ENCODE results near the gene LETM1. TPM values are rescaled to one million over a fixed set of nuclear protein-coding genes. Genes with fewer than 3 reads are reported as not detected.

Gene LETM1
- total and polyA plus RNA-seq, 4 donors: 12.2 to 46.9 (median 24.1) TPM

DNA sequence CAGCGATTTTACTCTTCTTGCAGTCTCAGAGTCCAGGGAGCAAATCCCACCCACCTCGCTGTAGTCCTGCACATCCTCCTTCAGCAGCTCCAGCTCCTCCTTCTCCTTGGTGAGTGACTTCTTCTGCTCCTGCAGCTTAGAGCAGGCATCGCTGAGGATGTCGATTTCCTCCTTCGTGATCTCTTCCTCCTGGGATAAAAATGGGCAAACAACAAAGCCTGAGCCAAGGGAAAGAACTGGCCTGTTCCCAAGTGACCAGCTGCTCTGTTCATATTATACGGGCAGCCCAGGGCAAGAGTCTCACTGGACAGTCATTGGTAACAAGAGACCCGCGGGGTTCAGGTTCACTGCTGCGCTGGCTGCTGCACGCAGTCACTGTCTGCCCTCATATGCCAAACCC, 36.7 kb downstream of the LETM1 start:
- no peak for DNase-seq (ENCODE audit: low spot score)
- Histone ChIP-seq H3K27me3 (ENCODE audit: control insufficient read depth in 4 of 4, insufficient read depth in 4 of 4, low read length in 3 of 4) (no peaks in the 10 kb centered on the region), H3K27ac (ENCODE audit: low read depth in 1 of 2, low read length in 2 of 2) (no peak overlapping the region), H3K9me3 (ENCODE audit: control insufficient read depth in 4 of 4, low read length in 3 of 4) (no peaks in the 10 kb centered on the region), H3K9ac (ENCODE audit: low read depth in 1 of 2, low read length in 2 of 2) (no peak overlapping the region), H3K36me3 (ENCODE audit: control insufficient read depth in 4 of 4, insufficient read depth in 3 of 4, low read depth in 1 of 4, low read length in 3 of 4) (peaks cover 14 to 56% (median 21%) of the 10 kb centered on the region in 4 donors), H3K4me1 (ENCODE audit: control insufficient read depth in 4 of 4, insufficient read depth in 4 of 4, low read length in 3 of 4) (peaks cover 0 to 22% (median 15%) of the 10 kb centered on the region in 4 donors), H3K4me3 (ENCODE audit: low read depth in 1 of 3, low read length in 3 of 3) (no peak overlapping the region)
- 43% methylated on average over 10 of the region's 10 CpGs for WGBS
- TF ChIP-seq FOXA2 (IDR thresholded peaks at IDR 0.05): no peak

GRCh38 chr4:1815997-1816860, 39.7 kb downstream of the LETM1 start:
- no peak for DNase-seq (ENCODE audit: low spot score)
- 54% methylated on average over 25 of the region's 25 CpGs for WGBS
- H3K36me3 ChIP-seq (ENCODE audit: control insufficient read depth in 4 of 4, insufficient read depth in 3 of 4, low read depth in 1 of 4, low read length in 3 of 4): peaks cover 8 to 39% (median 16%) of the 10 kb centered on the region in 4 donors
- H3K4me1 ChIP-seq (ENCODE audit: control insufficient read depth in 4 of 4, insufficient read depth in 4 of 4, low read length in 3 of 4): peaks cover 0 to 22% (median 15%) of the 10 kb centered on the region in 4 donors
- H3K4me3 ChIP-seq (ENCODE audit: low read depth in 1 of 3, low read length in 3 of 3): no peak overlapping the region
- H3K27ac ChIP-seq (ENCODE audit: low read depth in 1 of 2, low read length in 2 of 2): peak overlapping the region in 1 of 2 donors; percentile 14
- TF ChIP-seq SP1 (IDR thresholded peaks at IDR 0.05) (peak; percentile 49), YY1 (IDR thresholded peaks at IDR 0.05) (no peak), RXRA (IDR thresholded peaks at IDR 0.05) (no peak), CTCF (IDR thresholded peaks at IDR 0.05; ENCODE audit: low read depth, low read length, missing input control) (peak; percentile 20), HNF4A (conservative IDR thresholded peaks at IDR 0.05) (peak; percentile 67 to 76), NR2F2 (IDR thresholded peaks at IDR 0.05) (no peak), RAD21 (IDR thresholded peaks at IDR 0.05) (peak; percentile 32 to 39), FOXA2 (IDR thresholded peaks at IDR 0.05) (no peak)
- TF ChIP-seq, protein P1, sequence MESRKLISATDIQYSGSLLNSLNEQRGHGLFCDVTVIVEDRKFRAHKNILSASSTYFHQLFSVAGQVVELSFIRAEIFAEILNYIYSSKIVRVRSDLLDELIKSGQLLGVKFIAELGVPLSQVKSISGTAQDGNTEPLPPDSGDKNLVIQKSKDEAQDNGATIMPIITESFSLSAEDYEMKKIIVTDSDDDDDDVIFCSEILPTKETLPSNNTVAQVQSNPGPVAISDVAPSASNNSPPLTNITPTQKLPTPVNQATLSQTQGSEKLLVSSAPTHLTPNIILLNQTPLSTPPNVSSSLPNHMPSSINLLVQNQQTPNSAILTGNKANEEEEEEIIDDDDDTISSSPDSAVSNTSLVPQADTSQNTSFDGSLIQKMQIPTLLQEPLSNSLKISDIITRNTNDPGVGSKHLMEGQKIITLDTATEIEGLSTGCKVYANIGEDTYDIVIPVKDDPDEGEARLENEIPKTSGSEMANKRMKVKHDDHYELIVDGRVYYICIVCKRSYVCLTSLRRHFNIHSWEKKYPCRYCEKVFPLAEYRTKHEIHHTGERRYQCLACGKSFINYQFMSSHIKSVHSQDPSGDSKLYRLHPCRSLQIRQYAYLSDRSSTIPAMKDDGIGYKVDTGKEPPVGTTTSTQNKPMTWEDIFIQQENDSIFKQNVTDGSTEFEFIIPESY (IDR thresholded peaks at IDR 0.05): no peak
- H3K9ac ChIP-seq (ENCODE audit: low read depth in 1 of 2, low read length in 2 of 2): no peak overlapping the region
- no peaks in the 10 kb centered on the region for H3K27me3 ChIP-seq (ENCODE audit: control insufficient read depth in 4 of 4, insufficient read depth in 4 of 4, low read length in 3 of 4)
- no peaks in the 10 kb centered on the region for H3K9me3 ChIP-seq (ENCODE audit: control insufficient read depth in 4 of 4, low read length in 3 of 4)

DNA sequence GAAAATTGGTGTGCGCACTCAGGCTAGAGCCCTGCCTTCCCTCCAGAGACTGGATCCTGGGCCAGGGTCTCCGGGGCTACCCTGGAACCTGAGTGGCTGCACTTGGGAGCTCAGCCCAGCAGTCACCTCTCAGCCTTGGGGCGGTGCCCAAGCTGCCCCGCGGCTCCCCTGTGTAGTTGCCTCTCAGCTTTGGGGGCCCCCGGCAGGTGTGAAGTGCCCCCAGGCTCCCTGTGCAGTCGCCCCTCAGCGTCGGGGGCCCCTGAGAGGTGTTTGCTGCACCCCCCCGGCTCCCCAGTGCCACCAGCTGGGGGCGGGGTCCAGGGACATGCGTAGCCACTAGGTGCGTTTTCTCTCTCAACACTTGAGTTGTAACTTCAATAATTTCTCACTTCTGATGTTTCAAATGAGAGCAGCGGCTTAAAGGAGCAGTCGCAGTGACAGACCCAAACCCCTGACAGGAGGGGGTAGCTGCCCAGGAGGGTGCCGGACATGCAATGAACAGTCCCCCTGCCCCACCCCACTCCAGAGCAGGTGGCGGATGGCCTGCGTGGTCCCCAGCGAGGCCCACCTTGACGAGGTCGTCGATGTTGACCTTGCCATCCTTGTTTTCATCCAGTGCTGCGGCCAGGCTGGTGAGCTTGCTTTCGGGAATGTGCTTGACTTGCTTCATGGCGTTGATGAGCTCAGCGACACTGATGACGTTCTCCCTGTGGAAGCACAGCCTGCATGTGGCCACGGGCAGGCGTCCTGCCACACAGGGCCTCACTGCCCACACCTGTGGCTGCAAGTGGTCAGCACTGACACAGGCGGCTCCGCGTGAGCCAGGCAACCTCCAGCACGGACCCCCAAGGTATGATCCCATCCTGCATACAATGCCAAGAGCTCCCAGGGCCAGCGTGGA, 40.6 kb downstream of the LETM1 start:
- no peak for DNase-seq (ENCODE audit: low spot score)
- 95% methylated on average over 34 of the region's 34 CpGs for WGBS
- Histone ChIP-seq H3K27ac (ENCODE audit: low read depth in 1 of 2, low read length in 2 of 2) (no peak overlapping the region), H3K4me1 (ENCODE audit: control insufficient read depth in 4 of 4, insufficient read depth in 4 of 4, low read length in 3 of 4) (peaks cover 0 to 22% (median 15%) of the 10 kb centered on the region in 4 donors), H3K27me3 (ENCODE audit: control insufficient read depth in 4 of 4, insufficient read depth in 4 of 4, low read length in 3 of 4) (no peaks in the 10 kb centered on the region), H3K4me3 (ENCODE audit: low read depth in 1 of 3, low read length in 3 of 3) (no peak overlapping the region), H3K36me3 (ENCODE audit: control insufficient read depth in 4 of 4, insufficient read depth in 3 of 4, low read depth in 1 of 4, low read length in 3 of 4) (peaks cover 8 to 38% (median 16%) of the 10 kb centered on the region in 4 donors), H3K9me3 (ENCODE audit: control insufficient read depth in 4 of 4, low read length in 3 of 4) (no peaks in the 10 kb centered on the region), H3K9ac (ENCODE audit: low read depth in 1 of 2, low read length in 2 of 2) (no peak overlapping the region)
- TF ChIP-seq, protein P1 (IDR thresholded peaks at IDR 0.05): no peak
- TF ChIP-seq, protein P2, sequence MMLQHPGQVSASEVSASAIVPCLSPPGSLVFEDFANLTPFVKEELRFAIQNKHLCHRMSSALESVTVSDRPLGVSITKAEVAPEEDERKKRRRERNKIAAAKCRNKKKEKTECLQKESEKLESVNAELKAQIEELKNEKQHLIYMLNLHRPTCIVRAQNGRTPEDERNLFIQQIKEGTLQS (IDR thresholded peaks at IDR 0.05): no peak
- TF ChIP-seq EGR1 (IDR thresholded peaks at IDR 0.05; ENCODE audit: low read depth in 2 of 2) (no peak), GABPA (IDR thresholded peaks at IDR 0.05 in 1 of 2, conservative IDR thresholded peaks at IDR 0.05 in 1 of 2) (no peak), SP1 (IDR thresholded peaks at IDR 0.05) (no peak), TAF1 (conservative IDR thresholded peaks at IDR 0.05) (no peak), FOXA2 (IDR thresholded peaks at IDR 0.05) (no peak), FOXA1 (IDR thresholded peaks at IDR 0.05) (no peak), HNF4A (conservative IDR thresholded peaks at IDR 0.05) (no peak), CTCF (IDR thresholded peaks at IDR 0.05; ENCODE audit: low read depth, low read length, missing input control) (no peak)
- TF ChIP-seq, protein P3, sequence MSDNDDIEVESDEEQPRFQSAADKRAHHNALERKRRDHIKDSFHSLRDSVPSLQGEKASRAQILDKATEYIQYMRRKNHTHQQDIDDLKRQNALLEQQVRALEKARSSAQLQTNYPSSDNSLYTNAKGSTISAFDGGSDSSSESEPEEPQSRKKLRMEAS (IDR thresholded peaks at IDR 0.05): no peak

Measured in liver (tissue), 9 donors.